HG02870 (cell line): ENCODE results near the gene ESPNL.

Experiments used
- ATAC-seq: cut with Tn5 transposase; IDR thresholded peaks from one replicate; pipeline ENCODE4 v1.9.1; 2021; ENCODE audit warnings: mild to moderate bottlenecking, moderate library complexity; ENCODE audit not compliant: unreplicated experiment

Gene ESPNL

GRCh38 chr2:238139196-238140039 lies 39.3 kb downstream of the ESPNL start:
- no peak for ATAC-seq

GRCh38 chr2:238140040-238140439 lies 39.9 kb downstream of the ESPNL start:
- ATAC-seq: no peak

GRCh38 chr2:238140721-238141540 lies 40.8 kb downstream of the ESPNL start:
- ATAC-seq: no peak

GRCh38 chr2:238141541-238142318 lies 41.6 kb downstream of the ESPNL start:
- no peak for ATAC-seq

- no peak for ATAC-seq
Observed at GRCh38 chr2:238142382-238143205, 42.5 kb downstream of the ESPNL start.

GRCh38 chr2:238143239-238143951 lies 43.3 kb downstream of the ESPNL start:
- no peak for ATAC-seq

- no peak for ATAC-seq
Observed at GRCh38 chr2:238144262-238144661, 44.1 kb downstream of the ESPNL start.

GRCh38 chr2:238145046-238145445 lies 44.9 kb downstream of the ESPNL start:
- ATAC-seq: no peak

GRCh38 chr2:238145851-238146250 lies 45.7 kb downstream of the ESPNL start:
- no peak for ATAC-seq

GRCh38 chr2:238146884-238147544 lies 46.9 kb downstream of the ESPNL start:
- ATAC-seq: no peak

GRCh38 chr2:238148981-238149380 lies 48.8 kb downstream of the ESPNL start:
- ATAC-seq: no peak

- no peak for ATAC-seq
Observed at GRCh38 chr2:238149841-238150572, 49.9 kb downstream of the ESPNL start.

- ATAC-seq: no peak
Observed at GRCh38 chr2:238150686-238151085, 50.5 kb downstream of the ESPNL start.

- no peak for ATAC-seq
Observed at GRCh38 chr2:238151205-238151604, 51.1 kb downstream of the ESPNL start.

- no peak for ATAC-seq
Observed at GRCh38 chr2:238151628-238152235, 51.6 kb downstream of the ESPNL start.

- no peak for ATAC-seq
Observed at GRCh38 chr2:238152771-238153688, 52.9 kb downstream of the ESPNL start.

- no peak for ATAC-seq
Observed at GRCh38 chr2:238154570-238154969, 54.4 kb downstream of the ESPNL start.
